Activated naive CD4-positive, alpha-beta T cell treated with Interleukin-2 at 50 U/mL for 16 hours (primary cell): Measurements from ENCODE around the gene HECW1.
"Not testable (repeated sequence)": the region's sequence is repeated elsewhere in the genome, so short reads cannot be mapped to it uniquely, and the experiment has no call there.

Experiments
- DNase-seq: peaks from one replicate; pipeline ENCODE4 v3.0.0-alpha.2; 2020

The HECW1 gene

DNA sequence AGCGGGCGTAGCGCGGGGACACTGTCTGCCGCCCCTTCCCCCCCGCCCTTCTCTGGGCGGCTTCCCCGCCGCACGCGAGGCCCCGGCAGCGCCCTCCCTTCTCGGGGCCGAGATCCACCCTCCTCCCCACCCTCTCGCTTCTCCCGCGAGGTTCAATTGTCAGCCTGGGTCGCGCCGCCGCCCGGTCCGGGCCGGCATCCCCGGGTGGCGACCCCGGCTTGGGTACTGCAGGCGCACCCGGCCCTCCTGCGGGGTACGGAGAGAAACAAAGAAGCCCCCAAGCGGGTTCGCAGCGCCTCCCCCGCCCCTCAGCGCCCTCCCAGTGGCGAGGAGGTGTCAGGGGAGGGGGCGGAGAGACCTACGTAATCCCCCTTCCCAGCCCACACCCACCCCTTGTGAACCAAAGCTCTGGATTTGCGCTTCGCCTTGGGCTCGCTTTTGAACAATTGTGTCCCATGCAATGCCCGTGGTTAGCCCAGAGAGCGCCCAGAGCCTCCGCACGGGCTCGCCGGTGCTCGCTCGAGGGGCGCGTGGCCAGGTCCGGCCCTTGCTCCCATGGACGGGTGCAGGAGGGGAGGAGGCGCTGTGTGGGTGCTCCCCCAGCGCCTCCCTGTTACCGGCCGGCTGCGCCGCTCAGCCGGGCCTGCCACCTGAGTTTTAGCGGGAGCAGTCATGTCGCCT, 634 bp downstream of the HECW1 start:
- DNase-seq, result no peak

DNA sequence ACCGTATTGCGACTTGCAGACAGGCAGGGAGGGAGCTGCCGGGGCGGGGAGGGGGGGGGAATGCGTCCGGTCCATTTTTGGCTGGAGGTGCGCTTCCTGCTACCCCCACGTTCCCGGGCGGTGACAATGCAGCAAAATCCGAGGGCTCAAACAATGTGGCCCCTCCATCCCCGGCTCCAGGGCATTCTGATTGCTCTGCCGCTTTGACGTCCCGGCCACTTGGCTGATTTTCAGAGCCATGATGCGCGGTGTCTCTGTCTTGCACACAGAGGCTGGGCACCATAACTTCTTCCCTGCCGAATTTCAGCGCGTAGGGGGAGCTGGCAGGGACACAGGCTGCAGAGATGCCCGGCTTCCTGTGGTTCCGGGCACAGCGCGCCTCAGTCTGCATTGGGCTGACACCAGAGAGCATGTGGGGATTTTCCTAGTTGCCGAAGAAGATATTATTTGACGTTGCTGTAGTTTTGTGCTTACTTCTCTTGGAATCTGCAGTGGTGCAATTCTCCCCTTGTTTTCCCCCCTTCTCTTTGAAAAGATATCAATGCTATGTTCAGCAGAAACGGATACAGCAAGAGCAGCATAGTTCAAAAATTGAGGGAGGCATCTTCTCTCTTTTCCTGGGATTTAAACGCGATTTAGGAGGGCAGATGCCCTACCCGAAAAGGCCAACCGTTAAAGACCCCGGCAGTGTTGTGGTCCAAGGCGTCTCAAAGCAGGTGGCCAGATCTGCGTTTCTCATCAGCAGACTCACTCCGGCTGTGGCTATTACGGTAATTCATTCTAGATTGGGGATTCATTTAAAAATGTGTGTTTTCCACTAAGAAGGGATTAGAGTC, 1.4 kb downstream of the HECW1 start:
- DNase-seq, result no peak

DNA sequence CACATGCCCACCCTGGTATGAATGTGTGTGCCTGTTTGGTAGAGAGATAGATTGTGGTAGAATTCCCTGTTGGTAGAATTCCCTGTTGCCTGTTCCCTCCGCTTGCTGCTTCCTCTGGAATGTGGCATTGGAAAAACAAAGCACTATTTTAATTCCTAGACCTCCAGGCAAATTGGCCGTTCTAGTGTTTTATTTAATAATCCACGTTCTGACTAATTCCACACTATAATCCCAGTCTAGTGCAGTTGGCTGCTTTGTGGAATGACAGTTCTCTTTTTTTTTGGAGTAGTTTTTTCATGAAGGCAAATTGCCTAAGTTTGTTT, 2.0 kb downstream of the HECW1 start:
- no peak for DNase-seq

DNA sequence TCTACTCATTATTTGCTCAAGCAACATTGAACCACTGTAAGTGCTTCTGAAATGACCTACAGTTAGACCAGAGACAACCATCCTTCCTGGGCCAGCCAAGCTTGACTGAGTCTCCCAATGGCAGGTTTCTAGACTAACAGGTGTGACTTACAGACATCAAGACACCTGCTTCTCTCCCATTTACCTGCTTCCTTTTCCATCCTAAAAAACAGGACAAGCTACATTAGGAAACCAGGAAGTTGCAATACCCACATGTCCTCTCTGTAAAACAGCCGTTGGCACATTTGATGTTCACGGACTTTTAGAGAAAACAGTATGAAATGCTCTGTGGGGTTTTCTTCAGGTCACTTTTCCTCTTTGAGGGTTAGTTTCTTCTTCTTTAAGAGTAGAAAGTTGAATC, 4.0 kb downstream of the HECW1 start:
- no peak for DNase-seq

DNA sequence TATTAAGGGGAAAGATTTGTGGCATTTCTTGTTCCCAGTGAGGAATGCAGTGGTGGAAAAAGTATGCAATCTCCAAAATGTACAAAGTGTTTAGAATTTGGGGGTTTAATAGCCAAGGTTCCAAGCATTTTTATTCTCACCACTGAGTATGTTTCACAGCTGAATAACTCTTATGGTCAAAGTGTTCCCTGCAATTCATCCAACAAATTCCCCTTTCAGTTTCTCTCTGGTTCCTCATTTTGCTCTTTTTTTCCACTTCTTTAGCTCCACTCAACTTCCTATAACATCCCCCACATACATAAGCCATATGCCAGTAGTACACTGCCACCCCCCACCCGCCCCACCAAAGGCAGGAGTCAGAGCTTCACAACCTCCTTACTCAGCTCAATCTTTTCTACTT, 4.6 kb downstream of the HECW1 start:
- DNase-seq, result no peak

DNA sequence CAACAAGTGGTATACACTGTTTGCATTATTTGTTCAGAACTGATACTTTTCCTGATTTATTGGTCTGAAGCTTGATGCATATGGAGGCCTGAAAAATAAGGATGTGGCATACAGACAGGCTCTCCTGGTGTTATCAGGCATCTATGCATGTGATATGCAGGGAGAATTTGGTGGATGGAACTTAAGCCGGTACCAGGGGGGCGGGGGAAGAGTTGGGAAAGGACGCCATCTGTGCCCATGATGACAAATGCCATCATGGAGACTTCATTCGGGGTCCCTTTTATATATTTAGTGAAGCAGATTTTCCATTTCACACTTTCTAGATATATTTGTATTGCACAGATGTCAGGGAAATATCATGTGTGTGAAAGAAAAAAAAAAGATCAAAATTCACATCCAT, 5.4 kb downstream of the HECW1 start:
- DNase-seq, result no peak

DNA sequence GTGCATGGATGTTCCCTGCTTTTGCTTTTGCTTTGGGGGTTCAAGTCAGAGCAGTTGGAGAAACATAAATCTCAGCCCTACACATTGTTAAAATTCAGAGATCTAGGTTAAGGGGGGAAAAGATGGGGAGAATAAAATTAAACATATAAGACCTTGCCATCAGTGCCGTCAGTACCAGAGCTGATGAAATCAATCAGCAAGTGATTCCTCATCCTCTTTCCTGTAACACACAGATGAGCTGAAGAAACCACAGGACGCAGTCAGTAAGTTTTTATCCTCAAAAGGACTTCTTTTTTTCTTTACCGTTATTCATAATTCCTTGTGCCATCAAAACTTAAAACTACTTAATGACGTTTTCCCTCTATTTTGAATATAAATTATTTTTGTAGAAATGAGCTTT, 5.9 kb downstream of the HECW1 start:
- no peak for DNase-seq

DNA sequence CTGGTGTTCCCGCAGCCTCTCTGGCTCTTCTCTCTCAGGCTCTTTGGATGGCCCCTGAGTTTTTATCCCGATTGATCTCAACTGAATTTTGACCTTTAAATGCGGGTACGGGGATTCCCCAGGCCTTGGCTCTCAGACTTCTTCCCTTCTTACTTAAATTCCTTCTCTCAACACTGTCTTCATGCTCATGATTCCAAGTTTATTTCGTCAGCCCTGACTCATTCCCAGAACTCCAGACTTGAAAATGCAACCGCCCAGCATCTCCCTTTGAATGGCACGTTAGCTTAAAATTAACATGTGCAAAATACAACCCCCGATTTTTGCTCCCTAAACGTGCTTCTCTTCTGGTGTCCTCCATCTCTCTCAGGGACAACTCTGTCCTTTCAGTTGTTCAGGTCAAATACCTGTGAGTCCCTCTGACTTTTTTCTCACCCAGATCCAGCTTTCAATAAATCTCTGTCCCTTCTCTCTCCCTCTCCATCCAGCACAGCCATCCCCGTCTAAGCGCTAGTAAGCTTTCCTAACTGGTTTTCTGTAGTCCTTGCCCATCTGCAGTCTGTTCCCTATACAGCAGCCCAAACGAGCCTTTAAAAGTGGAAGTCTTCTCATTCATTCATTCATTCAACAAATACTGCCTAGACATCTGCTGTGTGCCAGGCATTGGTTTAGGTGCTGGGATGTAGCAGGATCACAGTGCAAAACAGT, 7.1 kb downstream of the HECW1 start:
- no peak for DNase-seq

DNA sequence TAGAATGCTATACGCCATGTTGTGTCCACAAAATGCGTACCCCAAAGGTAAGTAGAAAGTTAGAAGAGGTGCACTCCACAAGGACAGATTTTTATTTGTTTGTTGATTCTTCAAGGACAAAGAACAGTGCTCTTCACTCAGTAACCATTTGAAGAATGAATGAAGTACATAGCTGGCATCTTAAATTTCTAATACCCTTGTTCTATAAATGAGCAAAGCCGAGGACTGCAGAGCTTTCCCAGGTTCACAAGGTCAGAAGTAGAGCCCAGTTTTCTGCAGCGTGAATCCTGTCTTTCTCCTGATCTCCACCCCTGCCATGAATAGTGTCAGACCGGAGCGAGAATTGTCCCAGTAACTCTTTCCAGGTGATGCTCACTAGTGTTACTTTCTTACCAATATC, 9.5 kb downstream of the HECW1 start:
- no peak for DNase-seq

DNA sequence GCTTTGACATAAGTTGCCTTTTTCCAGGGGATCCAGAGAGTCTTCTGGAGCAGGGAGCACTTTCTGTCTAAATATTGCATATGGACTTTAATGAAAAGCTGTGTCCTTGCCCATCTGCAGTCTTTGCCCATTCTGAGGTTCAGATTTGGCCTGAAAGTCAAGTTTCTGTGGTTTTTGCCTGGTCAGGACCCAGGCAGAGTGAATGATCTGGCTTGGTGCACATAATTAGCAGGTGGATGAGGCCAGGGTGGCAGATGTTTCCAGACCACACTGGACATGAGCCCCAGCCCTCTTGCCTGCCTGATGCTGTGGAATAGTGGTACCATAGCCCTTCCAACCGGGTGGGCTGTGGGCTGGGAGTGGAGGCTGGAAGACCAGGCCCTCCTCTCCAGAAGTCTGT, 11.0 kb downstream of the HECW1 start:
- no peak for DNase-seq

DNA sequence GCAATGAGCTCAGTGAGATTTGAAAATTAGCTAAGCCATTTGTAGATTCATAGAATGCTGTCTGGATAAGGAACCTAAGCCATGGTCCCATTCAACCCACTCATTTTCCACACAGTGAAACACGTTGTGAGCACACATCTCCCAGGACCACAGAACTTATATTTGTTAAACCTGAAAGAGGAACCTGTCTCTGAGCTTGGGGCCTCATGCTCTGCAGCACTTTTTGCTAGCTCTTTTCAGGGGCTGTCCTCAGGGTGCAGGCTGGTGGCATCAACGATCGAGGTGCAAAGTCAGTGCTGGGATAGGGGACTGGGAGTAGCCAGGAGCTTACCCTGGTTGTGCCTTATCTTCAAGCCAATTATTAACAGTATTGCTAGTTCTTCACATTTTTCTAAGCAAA, 11.9 kb downstream of the HECW1 start:
- no peak for DNase-seq

DNA sequence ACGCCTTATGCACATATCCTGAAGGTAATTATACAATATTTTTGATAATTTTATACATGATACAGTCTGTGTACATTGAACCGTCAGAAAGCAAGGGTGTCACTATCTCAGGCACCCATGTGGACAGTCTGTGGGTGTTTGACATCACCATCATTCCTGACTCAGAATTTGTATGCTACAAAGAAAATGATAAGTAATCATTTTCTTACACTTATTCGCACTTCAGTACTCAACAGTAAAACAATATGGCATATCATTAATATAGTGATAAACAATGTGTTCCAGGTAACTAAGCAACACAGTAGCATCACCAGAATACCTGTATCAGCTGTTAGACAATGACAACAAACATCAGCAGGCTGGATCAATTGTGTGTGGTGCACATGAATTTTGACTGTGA, 17.9 kb downstream of the HECW1 start:
- no peak for DNase-seq

DNA sequence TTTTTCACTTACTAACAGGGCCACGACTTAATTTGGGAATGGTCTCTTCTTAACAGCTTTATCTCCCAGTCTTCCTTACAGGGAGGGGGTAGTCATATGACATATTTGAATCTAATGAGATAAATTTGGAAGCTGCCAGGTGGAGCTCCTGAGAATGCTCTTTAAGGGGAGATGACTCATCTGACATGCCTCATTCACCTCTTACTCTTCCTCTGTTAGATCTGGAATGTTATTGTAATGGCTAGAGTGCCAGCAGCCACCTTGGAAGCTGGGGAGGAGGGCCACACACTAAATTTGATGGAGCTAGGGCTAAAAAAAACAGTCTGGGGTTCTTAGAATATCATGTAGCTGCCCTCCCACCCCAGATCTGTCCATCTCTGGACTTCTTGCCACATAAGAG, 22.7 kb downstream of the HECW1 start:
- no peak for DNase-seq

DNA sequence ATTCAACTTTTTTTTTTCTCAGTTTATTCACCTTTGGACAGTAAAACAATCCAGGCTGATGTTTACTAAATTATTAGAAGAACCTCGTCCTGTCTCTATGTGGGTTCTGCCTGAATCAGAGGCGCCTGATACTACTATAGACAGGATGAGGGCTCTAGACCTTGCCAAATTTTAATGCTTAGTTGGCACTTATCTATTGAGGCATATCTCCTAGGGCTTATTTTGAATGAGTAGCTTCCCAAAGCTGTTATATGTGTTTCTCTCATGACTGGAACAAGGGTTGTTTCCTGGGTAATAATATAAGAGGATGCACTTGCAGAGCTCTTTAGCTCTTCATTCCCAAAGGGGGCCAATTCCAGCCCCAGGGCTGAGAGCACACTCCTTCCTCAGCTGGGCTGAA, 23.6 kb downstream of the HECW1 start:
- no peak for DNase-seq

DNA sequence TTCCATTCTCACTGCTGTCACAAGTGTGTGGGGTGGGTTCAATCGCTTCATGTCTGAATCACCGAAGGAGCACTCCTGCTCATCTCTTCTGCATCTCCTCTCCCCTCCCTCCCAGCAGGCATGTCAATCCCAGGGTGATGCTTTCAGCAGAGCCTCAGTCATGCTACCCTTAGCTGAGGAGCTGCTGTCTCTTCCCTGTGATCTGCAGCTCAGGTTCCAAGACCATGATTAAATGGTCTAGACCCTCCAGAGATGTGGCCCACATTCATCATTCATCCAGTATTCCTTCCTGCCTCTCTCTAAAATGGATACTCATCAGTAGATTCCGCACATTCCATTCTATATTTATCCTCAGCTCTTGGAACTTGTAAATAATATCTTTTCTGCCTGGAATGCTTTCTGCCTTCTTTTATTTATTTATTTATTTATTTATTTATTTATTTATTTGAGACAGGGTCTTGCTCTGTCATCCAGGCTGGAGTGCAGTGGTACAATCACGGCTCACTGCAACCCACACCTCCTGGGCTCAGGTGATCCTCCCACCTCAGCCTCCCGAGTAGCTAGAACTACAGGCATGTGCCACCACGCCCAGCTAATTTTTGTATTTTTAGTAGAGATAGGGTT, 24.8 kb downstream of the HECW1 start:
- DNase-seq, result not testable (repeated sequence)

DNA sequence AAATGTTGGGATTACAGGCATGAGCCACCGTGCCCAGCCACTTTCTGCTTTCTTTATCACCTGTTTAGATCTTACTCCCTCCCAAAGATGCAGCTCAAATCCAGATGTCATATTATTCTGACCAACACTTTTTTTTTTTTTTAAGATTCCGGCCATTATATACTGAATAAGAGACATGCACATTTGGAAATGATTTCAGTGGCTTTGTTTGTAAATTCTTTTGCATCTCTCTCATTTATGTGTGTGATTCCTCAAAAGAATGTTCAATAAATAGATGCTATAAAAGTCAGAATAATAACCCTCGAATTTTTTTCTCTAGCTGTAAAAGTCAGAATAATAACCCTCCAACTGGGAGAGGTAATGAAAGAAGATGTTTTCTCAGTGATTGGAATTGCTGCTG, 25.4 kb downstream of the HECW1 start:
- DNase-seq, result no peak

DNA sequence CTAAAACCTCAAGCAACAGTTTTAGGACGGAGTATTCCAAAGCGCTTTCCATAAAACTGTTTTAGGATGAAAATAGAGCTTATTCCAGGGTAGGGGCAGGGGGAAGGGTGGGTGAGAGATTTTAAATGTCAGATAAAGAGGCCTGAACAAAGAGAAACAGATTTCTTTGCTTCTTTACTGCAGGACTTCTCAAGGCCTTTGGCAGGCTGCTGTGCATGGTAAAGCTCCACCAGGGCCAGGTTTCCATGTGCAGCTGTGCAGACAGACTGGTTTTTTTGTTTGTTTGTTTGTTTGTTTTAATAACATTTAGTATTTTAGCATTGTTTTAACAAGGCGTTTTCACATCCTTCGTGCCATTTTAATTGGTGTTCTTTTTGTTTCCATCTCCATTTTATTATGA, 26.3 kb downstream of the HECW1 start:
- no peak for DNase-seq

DNA sequence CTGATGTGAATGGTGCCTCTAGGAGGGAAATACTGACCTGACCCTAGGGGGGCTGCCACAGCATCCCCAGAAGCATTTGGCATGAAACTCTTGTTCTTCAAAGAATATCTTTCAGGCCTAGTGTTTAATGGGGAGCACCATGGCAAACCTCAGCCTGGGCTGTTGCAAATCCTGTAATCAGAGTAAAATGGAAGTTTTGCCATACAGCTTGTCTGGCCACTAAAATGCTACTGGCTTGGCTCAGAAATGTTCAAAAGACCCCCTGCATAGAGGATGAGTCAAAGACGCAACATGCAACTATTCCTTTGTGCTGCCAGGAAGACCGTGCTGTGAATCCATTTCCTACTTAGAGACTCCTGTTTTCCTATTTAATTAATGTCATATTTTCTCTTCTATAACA, 26.7 kb downstream of the HECW1 start:
- DNase-seq, result no peak

DNA sequence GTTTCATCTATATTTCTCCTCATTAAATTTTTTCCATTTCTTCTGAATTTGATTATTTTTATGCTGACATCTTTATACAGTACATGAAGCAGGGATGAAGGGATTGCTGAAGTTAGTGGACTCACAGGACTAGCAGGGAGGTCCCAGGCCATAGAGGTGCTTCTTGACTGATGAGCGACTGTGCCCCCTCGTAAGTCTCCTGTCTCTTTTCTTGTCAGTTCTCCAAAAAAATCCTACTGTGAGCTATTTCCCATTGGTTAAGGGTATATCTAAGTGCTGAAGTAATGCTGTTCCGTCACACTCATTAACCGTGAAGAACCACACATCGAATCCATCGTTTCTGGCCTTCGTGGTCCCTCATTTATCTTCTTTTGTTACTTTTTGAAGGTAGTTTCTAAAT, 27.7 kb downstream of the HECW1 start:
- DNase-seq, result no peak

DNA sequence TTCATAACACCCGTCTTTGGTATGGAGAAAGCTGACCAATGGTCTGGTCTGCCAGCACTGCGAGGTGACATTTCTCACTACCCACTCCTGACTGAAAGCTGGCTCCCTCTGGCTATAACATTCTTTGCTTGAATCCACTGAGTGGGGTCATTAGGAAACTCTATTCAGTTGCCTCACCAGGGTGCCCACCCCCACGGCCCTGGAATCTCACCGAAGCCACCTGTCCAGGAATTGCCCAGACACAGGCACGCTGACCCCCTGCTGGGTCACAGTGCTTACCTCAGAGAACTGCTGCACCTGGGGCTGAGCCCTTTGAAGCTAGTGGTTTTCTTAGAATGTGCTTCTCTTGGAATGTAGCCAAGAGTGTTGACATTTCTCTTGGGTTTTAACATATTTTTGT, 28.6 kb downstream of the HECW1 start:
- no peak for DNase-seq

DNA sequence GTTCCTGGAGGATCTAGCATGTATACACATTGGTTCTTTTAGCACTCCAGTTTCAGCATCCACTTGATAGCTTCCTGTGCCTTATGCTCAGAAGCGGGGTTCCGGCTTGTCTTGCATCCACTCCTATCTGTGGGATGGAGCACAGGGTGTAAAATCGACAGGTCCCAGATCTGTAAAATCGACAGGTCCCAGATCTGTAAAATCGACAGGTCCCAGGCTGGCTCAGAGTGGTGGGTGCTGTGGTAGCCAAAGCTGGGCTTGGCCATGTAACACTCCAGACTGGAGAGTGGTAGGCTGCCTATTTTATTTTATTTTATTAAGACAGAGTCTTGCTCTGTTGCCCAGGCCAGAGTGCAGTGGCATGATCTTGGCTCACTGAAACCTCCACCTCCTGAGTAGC, 30.3 kb downstream of the HECW1 start:
- DNase-seq, result no peak

DNA sequence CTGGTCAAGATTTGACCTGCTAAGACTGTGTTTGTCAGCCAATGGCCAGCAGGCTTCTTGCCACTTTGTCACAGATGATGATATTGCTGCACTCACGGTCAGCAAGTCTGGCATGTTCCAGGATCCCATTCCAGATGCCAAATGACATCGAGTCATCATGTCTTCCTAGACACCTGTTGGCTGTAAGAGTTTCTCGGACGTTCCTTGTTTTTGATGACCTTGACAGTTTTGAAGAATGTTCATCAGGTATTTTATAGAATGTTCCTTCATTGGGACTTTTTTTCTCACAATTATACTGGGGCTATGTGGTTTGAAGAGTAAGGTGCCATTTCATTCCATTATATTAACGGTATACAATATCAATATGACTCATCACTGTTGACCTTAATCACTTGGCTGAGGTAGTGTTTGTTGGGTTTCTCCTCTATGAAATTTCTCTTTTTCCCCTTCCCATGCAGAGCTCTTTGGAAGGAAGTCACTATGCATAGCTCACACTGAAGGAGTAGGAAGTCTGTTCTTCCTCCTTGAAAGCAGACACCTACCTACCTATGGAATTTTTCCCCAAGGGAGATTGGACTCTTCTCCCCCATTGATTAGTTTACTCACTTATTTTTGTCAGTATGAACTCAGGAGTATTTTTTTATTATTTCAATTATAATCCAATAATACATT, 31.6 kb downstream of the HECW1 start:
- DNase-seq, result no peak

DNA sequence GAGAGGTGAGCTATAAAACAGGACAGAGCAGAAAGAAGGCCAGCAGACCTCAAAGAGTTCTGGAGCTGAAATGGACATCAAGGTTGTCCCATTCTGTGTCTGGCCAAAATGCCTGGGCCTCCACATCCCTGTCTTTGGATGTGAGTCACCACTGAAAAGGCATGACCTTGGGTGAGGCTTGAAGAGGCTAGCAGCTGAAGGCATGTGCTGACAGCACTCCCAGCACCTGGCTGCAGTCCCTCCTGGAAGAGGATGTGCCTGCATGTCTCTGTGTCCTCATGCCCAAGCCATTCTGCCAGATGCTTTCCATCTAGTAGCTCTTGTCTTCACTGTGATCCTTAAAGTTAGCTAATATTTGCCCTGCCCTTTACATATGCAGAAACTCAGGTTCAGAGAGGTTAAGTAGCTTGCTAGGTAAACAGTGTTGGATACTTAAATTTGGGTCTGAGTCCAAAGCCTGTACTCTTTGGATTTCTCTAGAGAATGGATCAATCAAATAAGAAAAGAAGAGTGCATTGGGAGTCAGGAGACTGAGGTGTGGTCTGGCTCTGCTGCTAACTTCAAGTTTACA, 35.8 kb downstream of the HECW1 start:
- DNase-seq, result no peak
